ENCODE results near the gene SULF2. TPM values are rescaled to one million over a fixed set of nuclear protein-coding genes. Genes with fewer than 3 reads are reported as not detected.

SULF2 gene
- total RNA-seq, 1 experiment from 2014 or later, result 13.0 TPM

DNA sequence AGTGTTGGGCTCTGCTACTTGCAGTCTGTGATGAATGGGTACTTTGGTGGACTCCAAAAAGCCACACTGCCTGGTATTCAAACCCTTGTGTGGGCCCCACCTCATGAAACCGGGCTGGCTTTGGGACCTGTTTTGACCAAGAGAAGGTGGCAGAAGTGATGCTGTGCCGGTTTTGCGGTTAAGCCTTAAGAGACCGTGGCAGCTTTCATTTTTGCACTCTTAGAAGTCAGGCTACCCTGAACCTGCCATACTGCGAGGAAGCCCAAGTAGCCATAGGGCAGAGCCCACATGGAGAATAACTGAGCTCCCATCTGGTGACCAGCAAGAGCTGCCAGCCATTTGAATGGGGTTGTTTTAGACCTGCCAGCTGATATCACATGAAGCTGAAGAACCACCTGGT, 10.2 kb downstream of the SULF2 start:
- ChIA-PET POLR2A (no interaction called here), CTCF (no interaction called here), RAD21 (ENCODE audit: low non-redundant PET in 1 of 2, low total read pairs in 2 of 2, uncharacterized antibody in 2 of 2, unreplicated experiment in 2 of 2) (no interaction called here)
- no TSS peak for BruUV-seq (replicated peaks)
- intact Hi-C loops (cut with micrococcal nuclease), result no loop called here
- H3K79me2 ChIP-seq (ENCODE audit: insufficient read depth, low read length), result no peaks in the 10 kb centered on the region
- 0 out of 4 replicates have a peak, but pooled peaks cover 0 to 4% of the 10 kb centered on the region in 2 experiments for H3K4me1 ChIP-seq (ENCODE audit: control insufficient read depth in 1 of 2, insufficient read depth in 2 of 2, low read length in 2 of 2)
- H3K4me3 ChIP-seq (replicated peaks in 1 of 2; ENCODE audit: low read depth in 1 of 2, low read length in 2 of 2), result no peak overlapping the region
- no peaks in the 10 kb centered on the region for H4K20me1 ChIP-seq (ENCODE audit: insufficient read depth)
- H2AFZ ChIP-seq (ENCODE audit: low read depth, low read length, poor library complexity, severe bottlenecking), result no peak overlapping the region
- H3K9me2 ChIP-seq (ENCODE audit: insufficient read depth), result no peaks in the 10 kb centered on the region
- no peak overlapping the region for H3K9ac ChIP-seq (ENCODE audit: low read length)
- peaks cover 0 to 8% of the 10 kb centered on the region in 2 experiments; a peak in 1 of 4 replicates for H3K9me3 ChIP-seq (ENCODE audit: control insufficient read depth in 1 of 2, insufficient read depth in 1 of 2, low read depth in 1 of 2, low read length in 2 of 2)
- no peaks in the 10 kb centered on the region for H3K27me3 ChIP-seq (ENCODE audit: insufficient read depth, low read length)
- TF ChIP-seq ZNF274 (IDR thresholded peaks at IDR 0.05; ENCODE audit: low read depth, low read length) (no peak), EGR1 (IDR thresholded peaks at IDR 0.05; ENCODE audit: low read depth) (no peak), FOSL1 (IDR thresholded peaks at IDR 0.05; ENCODE audit: low read depth) (no peak), EZH2 (IDR thresholded peaks at IDR 0.05) (no peak), SP1 (IDR thresholded peaks at IDR 0.05; ENCODE audit: low read depth) (no peak), POLR2A (IDR thresholded peaks at IDR 0.05; ENCODE audit: borderline replicate concordance, extremely low read depth, insufficient read depth, insufficient read length) (no peak), EZH2phosphoT487 (IDR thresholded peaks at IDR 0.05; ENCODE audit: borderline replicate concordance) (no peak), SRF (IDR thresholded peaks at IDR 0.05; ENCODE audit: low read depth) (no peak), YY1 (IDR thresholded peaks at IDR 0.05; ENCODE audit: extremely low read depth, insufficient replicate concordance, low read depth, low read length) (no peak), SIN3A (IDR thresholded peaks at IDR 0.05; ENCODE audit: low read depth) (no peak), ZFX (IDR thresholded peaks at IDR 0.05) (no peak), ELF1 (IDR thresholded peaks at IDR 0.05; ENCODE audit: borderline replicate concordance, low read depth) (no peak), RAD21 (IDR thresholded peaks at IDR 0.05; ENCODE audit: low read depth) (no peak)
- TF ChIP-seq, protein P1, sequence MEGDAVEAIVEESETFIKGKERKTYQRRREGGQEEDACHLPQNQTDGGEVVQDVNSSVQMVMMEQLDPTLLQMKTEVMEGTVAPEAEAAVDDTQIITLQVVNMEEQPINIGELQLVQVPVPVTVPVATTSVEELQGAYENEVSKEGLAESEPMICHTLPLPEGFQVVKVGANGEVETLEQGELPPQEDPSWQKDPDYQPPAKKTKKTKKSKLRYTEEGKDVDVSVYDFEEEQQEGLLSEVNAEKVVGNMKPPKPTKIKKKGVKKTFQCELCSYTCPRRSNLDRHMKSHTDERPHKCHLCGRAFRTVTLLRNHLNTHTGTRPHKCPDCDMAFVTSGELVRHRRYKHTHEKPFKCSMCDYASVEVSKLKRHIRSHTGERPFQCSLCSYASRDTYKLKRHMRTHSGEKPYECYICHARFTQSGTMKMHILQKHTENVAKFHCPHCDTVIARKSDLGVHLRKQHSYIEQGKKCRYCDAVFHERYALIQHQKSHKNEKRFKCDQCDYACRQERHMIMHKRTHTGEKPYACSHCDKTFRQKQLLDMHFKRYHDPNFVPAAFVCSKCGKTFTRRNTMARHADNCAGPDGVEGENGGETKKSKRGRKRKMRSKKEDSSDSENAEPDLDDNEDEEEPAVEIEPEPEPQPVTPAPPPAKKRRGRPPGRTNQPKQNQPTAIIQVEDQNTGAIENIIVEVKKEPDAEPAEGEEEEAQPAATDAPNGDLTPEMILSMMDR (IDR thresholded peaks at IDR 0.05 in 2 of 3, conservative IDR thresholded peaks at IDR 0.05 in 1 of 3; ENCODE audit: borderline replicate concordance in 1 of 3, insufficient read depth in 1 of 3, low read depth in 2 of 3, low read length in 2 of 3), result no peak
- TF ChIP-seq, protein P2, sequence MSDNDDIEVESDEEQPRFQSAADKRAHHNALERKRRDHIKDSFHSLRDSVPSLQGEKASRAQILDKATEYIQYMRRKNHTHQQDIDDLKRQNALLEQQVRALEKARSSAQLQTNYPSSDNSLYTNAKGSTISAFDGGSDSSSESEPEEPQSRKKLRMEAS (IDR thresholded peaks at IDR 0.05), result no peak
- TF ChIP-seq, protein P3, sequence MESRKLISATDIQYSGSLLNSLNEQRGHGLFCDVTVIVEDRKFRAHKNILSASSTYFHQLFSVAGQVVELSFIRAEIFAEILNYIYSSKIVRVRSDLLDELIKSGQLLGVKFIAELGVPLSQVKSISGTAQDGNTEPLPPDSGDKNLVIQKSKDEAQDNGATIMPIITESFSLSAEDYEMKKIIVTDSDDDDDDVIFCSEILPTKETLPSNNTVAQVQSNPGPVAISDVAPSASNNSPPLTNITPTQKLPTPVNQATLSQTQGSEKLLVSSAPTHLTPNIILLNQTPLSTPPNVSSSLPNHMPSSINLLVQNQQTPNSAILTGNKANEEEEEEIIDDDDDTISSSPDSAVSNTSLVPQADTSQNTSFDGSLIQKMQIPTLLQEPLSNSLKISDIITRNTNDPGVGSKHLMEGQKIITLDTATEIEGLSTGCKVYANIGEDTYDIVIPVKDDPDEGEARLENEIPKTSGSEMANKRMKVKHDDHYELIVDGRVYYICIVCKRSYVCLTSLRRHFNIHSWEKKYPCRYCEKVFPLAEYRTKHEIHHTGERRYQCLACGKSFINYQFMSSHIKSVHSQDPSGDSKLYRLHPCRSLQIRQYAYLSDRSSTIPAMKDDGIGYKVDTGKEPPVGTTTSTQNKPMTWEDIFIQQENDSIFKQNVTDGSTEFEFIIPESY (IDR thresholded peaks at IDR 0.05; ENCODE audit: extremely low read depth, insufficient replicate concordance, low read length), result no peak
- TF ChIP-seq, protein P4, sequence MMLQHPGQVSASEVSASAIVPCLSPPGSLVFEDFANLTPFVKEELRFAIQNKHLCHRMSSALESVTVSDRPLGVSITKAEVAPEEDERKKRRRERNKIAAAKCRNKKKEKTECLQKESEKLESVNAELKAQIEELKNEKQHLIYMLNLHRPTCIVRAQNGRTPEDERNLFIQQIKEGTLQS (IDR thresholded peaks at IDR 0.05), result no peak
- H3K36me3 ChIP-seq (ENCODE audit: control insufficient read depth in 1 of 2, insufficient read depth in 2 of 2, low read length in 2 of 2), result no peaks in the 10 kb centered on the region
- no peak for ATAC-seq
- no peak overlapping the region for H3K27ac ChIP-seq (ENCODE audit: low read depth, low read length)
- no peak for DNase-seq (ENCODE audit: low read depth, low spot score)
- H3K4me2 ChIP-seq (ENCODE audit: low read length), result no peak overlapping the region
